ENCODE results near the gene CLCN5.

Gene CLCN5

GRCh38 chrX:50106051-50106675, 183.8 kb downstream of the CLCN5 start:
- CTCF ChIA-PET, result interaction anchor here (0.9 to 1.2 kb wide), 2 partner anchors 19 to 187 kb away, joined by 3 read pairs; no protein-coding TSS in a partner anchor
- TF ChIP-seq CTCF (IDR thresholded peaks at IDR 0.05; ENCODE audit: control extremely low read depth, extremely low read depth, low read depth, missing control alignments), result no peak
- POLR2A ChIA-PET, result no interaction called here

GRCh38 chrX:50107470-50107869, 185.1 kb downstream of the CLCN5 start:
- ChIA-PET POLR2A (no interaction called here), CTCF (no interaction called here)
- no peak for TF ChIP-seq CTCF (IDR thresholded peaks at IDR 0.05; ENCODE audit: control extremely low read depth, extremely low read depth, low read depth, missing control alignments)
- DNase-seq (ENCODE audit: extremely low spot score), result no peak

More at GRCh38 chrX:50106051-50106675, 183.8 kb downstream of the CLCN5 start:
- DNase-seq (ENCODE audit: extremely low spot score), result no peak

- ChIA-PET CTCF (no interaction called here), POLR2A (no interaction called here)
- DNase-seq (ENCODE audit: extremely low spot score), result no peak
- no peak for TF ChIP-seq CTCF (IDR thresholded peaks at IDR 0.05; ENCODE audit: control extremely low read depth, extremely low read depth, low read depth, missing control alignments)
These were observed 185.9 kb downstream of the CLCN5 start for GRCh38 chrX:50108264-50108663.

- no peak for TF ChIP-seq CTCF (IDR thresholded peaks at IDR 0.05; ENCODE audit: control extremely low read depth, extremely low read depth, low read depth, missing control alignments)
- ChIA-PET POLR2A (no interaction called here), CTCF (no interaction called here)
- no peak for DNase-seq (ENCODE audit: extremely low spot score)
These were observed 189.3 kb downstream of the CLCN5 start for GRCh38 chrX:50111742-50112141.

- POLR2A ChIA-PET, result no interaction called here
- no peak for DNase-seq (ENCODE audit: extremely low spot score)
- CTCF ChIA-PET, result no interaction called here
- no peak for TF ChIP-seq CTCF (IDR thresholded peaks at IDR 0.05; ENCODE audit: control extremely low read depth, extremely low read depth, low read depth, missing control alignments)
These were observed 191.7 kb downstream of the CLCN5 start for GRCh38 chrX:50114113-50114512.

- no peak for DNase-seq (ENCODE audit: extremely low spot score)
- ChIA-PET POLR2A (no interaction called here), CTCF (interaction anchor here (1.1 kb wide), 1 partner anchor 47 kb away, joined by 3 read pairs; no protein-coding TSS in a partner anchor)
- no peak for TF ChIP-seq CTCF (IDR thresholded peaks at IDR 0.05; ENCODE audit: control extremely low read depth, extremely low read depth, low read depth, missing control alignments)
These were observed 193.6 kb downstream of the CLCN5 start for GRCh38 chrX:50115973-50116372.
